ENCODE data around the gene MATN4.

MATN4 gene

DNA sequence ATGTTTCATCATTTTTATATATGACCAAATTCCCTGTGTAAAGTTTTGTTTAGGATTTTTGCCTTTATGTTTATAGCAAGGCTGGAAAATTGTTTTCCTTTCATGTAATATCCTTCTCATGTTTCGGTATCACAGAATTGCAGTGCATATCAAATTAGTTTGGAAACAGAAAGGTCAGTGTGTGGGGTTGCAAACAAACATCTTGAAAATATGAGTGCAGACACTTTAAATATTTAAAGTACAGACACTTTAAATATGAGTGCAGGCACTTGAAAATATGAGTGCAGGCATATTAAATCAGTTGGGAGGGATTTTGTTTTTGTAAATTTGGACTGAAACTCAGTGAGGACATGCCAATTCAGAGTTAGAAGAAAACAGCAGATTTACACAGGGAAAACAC lies 60.2 kb downstream of the MATN4 start:
- no peak for DNase-seq (ENCODE audit: low spot score)

DNA sequence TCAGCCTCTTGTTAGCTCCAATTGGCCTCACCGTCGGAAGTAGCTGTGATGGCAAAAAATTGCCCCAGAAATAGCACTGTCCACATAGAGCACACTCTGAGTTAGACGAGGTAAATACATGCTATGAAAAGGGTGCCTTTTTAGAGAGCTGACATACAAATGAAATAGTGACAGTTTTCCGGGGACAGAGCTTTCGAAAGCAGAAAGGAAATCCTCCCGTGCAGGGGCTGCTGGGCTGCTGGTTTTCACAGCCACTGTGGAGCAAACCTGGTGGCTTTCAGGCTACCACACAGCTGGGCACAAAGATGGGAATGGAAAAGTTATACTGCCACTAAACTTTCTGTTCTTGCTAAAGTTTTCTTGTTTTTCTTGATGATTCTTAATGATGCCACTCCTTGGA lies 62.0 kb downstream of the MATN4 start:
- no peak for DNase-seq (ENCODE audit: low spot score)
